ENCODE results near the gene OR5W2.
"Not testable (repeated sequence)": the region's sequence is repeated elsewhere in the genome, so short reads cannot be mapped to it uniquely, and the experiment has no call there.

OR5W2 gene

DNA sequence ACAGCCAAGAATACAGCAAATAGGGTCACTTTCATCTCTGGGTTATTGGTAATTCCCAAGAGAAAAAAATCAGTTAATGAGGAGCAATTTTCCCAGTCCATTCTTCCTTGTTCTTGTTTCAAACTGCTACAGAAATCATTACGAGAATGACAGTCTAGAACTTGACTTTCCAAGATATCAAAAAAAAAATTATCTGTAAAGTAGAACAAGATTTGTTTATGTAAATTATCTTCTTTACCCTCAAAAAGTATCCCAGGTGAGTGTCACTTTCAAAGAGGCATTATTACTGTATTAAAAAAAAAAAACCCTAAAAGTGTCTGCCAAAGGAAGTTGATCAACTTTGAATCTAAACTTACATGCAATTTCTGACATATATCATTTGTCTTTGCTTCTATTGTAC lies at the start of gene OR5W2:
Gene OR5W2 (minus strand): TSS at position 101 of the 400 bp plus-strand sequence. CDS start 0 bp downstream, at position 101.
- no peak for DNase-seq

DNA sequence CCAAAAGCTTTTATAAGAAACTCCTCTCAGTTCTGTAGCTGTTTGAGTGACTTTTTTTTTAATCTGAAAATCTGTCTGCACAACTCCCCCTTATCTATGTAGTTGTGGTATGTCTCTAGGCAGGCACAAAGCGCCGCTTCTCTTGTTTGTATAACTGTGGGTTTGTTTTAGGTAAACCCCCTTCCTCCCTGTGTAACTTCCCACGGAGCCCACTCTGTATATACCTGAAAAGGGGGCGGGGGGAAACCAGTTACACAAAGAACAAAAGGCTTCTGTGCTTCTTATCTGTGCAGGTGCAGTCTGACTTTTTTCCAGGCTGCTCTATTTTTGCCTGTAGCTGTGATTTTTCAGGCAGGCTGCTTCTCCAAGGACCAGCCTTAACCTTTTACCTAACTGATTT lies 42.1 kb upstream of the OR5W2 start:
- no peak for DNase-seq

DNA sequence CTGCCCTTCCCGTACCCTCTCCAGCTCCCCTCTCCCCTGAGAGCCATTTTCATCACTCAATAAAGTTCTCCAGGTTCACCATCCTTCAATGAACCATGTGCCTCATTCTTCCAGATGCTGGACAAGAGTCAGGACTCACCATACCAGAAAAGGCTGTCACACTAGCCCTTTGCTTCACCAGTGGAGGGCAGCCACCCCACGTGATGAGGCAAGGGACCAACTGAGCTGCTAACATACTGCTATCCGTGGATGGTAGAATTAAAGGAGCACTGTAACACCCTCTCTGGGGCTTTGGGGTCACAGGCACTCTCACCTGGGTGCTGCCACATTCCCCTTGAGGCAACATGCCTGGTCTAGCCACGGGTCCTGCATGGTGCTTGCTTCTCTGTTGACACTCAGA lies 34.9 kb upstream of the OR5W2 start:
- no peak for DNase-seq

DNA sequence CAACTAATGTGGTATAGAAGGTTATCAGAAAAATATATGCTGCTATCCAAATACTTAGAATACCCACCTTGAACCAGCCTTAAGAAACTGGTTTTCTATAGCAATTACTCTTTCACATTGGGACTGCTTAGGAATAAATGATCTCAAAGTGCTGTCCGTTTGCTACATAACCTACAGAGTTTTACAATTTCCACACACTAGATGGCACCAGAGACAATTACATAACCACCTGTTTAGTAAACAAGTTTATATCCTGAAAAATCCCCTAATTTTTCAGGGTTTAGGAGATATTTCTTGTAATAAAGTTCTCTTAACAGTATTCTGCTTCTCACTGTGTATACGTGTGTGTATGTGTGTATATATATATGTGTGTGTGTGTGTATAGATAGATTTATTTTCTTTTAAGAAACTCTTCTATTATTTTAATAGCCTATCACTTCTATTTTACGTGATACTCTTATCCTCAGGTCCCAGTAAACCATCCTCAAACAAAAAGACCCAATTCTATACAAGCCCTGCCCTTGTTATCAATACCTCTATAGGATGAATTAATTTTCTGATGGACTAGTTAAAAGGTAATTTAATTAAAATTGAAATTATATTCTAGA lies 28.5 kb upstream of the OR5W2 start:
- no peak for DNase-seq

DNA sequence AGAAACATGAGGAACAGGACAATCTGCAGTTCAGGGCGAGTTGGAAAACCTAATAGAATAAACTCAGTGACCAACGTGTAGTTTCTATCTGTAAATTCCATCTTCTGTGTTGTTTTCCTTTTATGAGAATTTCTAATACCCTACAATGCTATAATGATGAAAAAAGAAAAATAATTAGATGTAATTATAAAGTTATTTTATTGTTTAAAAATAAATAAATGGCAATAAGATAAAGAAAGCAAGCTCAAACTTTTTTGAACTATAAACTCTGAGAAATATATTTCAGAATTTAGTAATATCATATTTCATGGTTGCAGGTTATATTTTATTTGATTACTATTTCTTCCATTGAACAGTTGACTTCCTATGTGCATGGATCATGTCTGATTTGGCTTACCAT lies 21.9 kb upstream of the OR5W2 start, which contains the start of gene OR5I1:
Gene OR5I1 (minus strand): TSS at position 101 of the 400 bp plus-strand sequence. CDS start 0 bp downstream, at position 101.
- no peak for DNase-seq

DNA sequence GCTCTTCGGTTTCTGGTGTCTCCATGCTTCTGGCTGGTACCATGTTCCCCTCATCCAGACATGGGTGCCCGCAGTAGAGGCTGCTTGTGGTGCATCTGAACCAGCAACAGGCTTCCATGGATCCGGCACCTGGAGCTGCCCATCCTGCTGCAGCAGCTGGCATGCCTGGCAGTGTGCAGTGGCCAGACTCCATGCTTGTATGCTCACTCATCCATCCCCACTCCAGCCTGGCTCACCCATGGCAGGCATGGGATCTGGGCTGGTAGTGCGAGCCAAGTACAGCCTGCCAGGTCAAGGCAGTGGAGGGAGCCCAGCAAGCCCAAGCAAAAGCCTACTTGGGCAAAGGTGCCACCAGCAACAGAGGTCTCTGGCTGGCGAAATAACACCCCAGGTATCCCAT lies 6.2 kb upstream of the OR5W2 start:
- DNase-seq = no peak

DNA sequence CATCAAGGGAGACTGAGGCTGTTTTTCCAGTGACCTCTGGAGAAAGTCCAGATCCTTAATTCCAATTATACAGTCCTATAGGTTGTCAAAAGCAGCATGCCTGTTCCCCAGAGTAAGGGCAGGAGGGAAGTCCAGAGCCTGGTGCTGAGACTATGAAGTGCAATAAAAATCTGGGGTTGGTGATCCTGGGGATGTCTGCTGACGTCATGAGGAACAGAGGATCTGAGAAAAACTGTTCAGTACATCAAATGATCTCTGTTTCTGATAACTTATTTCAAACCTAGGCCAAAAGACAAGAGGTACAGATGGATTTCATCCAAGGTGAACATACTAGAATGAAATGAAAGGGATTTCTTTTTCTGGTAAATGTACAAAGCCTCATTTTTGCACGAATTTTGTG lies 12.1 kb downstream of the OR5W2 start:
- DNase-seq = no peak

DNA sequence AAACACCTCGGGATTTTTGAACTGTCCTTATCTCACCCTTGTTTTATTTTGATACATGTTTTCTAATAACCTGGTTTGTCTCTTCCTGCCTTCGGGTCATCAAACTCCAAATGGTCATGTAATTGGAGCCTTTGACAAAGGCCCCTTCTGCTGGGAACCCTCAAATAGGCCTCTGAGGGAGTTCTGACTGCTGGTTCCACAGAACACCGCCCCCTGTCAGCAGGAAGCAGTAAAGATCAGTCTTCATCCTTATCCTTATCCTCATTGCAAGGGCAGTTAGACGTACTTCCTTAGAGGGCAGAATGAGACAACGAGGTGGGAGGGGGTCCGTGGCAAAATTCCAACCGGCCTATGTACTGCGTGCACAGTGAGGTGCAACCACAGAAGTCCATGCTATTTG lies 19.2 kb downstream of the OR5W2 start:
- DNase-seq = no peak

DNA sequence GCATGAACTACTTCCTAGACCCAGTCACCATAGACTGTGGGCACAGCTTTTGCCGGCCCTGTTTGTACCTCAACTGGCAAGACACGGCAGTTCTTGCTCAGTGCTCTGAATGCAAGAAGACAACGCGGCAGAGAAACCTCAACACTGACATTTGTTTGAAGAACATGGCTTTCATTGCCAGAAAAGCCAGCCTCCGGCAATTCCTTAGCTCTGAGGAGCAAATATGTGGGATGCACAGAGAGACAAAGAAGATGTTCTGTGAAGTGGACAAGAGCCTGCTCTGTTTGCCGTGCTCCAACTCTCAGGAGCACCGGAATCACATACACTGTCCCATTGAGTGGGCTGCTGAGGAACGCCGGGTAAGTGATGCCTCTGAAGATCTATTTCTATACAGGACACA lies 28.9 kb downstream of the OR5W2 start:
- not testable (repeated sequence) for DNase-seq

DNA sequence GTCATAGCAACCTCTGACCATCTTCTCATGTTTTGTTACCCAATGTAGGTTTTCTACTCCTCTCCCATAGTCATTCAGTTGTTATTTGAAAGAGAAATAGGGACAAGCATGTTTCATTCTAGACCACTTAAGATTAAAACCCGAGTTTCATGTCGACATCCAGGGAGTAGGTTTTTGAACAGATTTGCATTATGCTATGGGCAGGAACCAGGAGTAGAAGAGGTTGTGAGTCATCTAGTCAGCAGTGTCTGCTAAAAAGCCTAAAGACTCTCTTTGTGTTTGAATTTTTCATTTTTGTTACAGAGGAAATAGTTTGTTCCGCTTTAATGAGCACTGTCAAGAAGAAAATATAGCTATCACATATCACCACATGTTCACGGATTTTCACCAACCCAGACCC lies 29.4 kb downstream of the OR5W2 start:
- DNase-seq = not testable (repeated sequence)

DNA sequence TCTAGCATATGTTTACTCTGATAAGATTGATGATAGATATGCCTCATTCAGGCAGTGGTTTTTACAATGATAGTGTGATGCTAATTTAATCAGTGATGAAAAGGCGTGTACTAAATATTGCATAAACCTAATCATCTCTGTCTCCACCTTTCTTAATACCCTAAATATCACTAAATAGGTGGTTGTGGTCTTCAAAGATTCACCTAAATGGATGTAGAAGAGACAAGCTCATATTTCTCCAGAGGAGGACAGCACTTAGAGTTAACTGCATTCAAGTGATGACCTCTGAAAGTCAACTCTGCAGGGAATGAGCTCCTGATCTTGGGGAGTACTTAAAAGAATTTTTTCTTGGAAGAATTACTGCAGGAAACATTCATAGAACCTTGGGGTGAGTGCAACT lies 31.4 kb downstream of the OR5W2 start, which contains the start of gene TRIM51:
Gene TRIM51 (plus strand): TSS at position 301 of the 400 bp plus-strand sequence. CDS start 2,132 bp downstream, outside the sequence.
- not testable (repeated sequence) for DNase-seq

DNA sequence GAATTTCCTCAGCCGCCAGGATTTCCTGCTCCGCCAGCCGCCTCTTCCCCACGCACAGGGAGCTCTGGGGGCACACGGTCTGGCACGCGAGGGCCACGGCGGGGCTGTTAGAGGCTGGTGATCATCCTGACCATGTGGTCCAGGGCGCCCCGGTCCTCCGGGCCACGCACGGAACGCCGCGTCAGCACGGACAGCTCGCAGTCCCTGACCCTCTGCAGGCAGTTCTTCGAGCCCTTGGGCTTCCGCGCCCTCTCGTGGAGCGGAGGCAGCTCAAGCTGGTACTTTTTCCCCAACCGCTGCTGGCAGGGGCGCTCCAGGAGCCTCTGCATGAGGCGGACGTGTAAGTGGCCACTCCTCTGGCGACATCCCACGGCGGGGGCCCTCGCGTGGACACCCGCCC lies 41.2 kb downstream of the OR5W2 start:
- DNase-seq = not testable (repeated sequence)

DNA sequence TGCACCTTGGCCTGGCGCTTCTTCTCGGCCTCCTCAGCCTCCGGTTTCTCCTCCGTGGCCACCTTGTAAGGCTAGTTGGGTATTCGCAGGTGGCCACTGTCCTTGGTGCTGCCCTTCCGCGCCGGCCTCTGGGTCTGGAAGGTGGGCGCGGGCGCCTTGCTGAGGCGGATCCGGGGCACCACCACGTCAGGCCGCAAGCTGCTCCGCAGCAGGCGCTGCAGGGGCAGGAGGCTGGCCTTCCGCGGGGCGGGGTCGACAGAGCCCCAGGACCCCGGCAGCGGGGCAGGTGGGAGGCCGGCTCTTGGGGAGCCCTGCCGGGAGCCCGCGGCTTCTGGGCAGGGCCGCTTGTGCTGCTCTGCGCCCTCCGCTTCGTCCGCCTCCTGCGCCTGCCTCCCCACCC lies 41.7 kb downstream of the OR5W2 start:
- DNase-seq = not testable (repeated sequence)

DNA sequence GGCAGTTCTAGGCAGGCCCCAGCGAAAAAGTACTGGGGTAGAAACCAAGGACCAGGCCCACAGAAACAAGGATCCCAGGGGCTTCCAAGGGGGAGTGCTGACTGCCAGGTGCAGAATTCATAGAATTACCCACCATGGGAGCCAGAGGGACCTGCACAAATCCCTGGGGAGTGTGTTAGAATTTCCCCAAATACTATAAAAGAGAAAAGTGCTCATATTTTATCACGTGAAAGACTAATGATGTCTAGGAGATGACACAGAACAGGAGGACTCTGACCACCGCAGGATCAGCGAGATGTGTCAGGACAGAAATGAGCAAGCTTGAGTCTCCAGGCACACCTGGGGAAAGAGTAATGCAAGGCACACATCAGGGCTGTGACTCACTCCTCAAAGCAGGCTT lies 47.0 kb downstream of the OR5W2 start:
- DNase-seq = not testable (repeated sequence)
